Body of pancreas (tissue), 4 donors: ENCODE results near the gene UMODL1.

Source experiments
- CTCF ChIP-seq, 7 experiments: fragments of 450-650 bp in 4 of 7; fragments of 200-600 bp in 3 of 7; sonication (generic) in 3 of 7; IDR thresholded peaks; one replicate each; pipeline ENCODE4 v1.5.1; 2016 to 2019; ENCODE audit warnings: antibody characterized with exemption in 7 of 7
- POLR2A ChIP-seq, 3 donors: fragments of 450-650 bp; IDR thresholded peaks; one replicate each; pipeline ENCODE4 v1.6.1; 2016; ENCODE audit warnings: antibody characterized with exemption in 3 of 3, mild to moderate bottlenecking in 2 of 3

GRCh38 chr21:42109473-42109872 is 38.4 kb downstream of the UMODL1 start:
- TF ChIP-seq CTCF (IDR thresholded peaks at IDR 0.05): no peak
- TF ChIP-seq POLR2A (IDR thresholded peaks at IDR 0.05): no peak
